Tibial nerve (tissue), 4 donors: ENCODE measurements around the gene SLC34A3.

Experiments
- CTCF ChIP-seq, 5 experiments: fragments of 200-600 bp in 3 of 5; fragments of 450-650 bp in 2 of 5; sonication (generic) in 3 of 5; IDR thresholded peaks; one replicate each; pipeline ENCODE4 v1.5.1; 2016 to 2019; ENCODE audit warnings: antibody characterized with exemption in 5 of 5, mild to moderate bottlenecking in 3 of 5, moderate library complexity in 2 of 5
- EP300 ChIP-seq, 2 donors: sonication (generic); formaldehyde crosslinking; IDR thresholded peaks; one replicate each; pipeline ENCODE4 v1.6.1; 2017; ENCODE audit warnings: antibody characterized with exemption in 2 of 2, mild to moderate bottlenecking in 1 of 2
- POLR2A ChIP-seq, 2 donors: fragments of 450-650 bp; IDR thresholded peaks; one replicate each; pipeline ENCODE4 v1.6.1; 2017; ENCODE audit warnings: antibody characterized with exemption in 2 of 2, mild to moderate bottlenecking in 2 of 2, moderate library complexity in 2 of 2

- TF ChIP-seq POLR2A (IDR thresholded peaks at IDR 0.05) (no peak), CTCF (IDR thresholded peaks at IDR 0.05) (no peak), EP300 (IDR thresholded peaks at IDR 0.05) (no peak)
Measured at GRCh38 chr9:137192448-137192780, 38.3 kb upstream of the SLC34A3 start.
